Keratinocyte (primary cell): ENCODE results near the gene TOR1B.

Source experiments
- EZH2 ChIP-seq: IDR thresholded peaks from one replicate; pipeline ENCODE4 v1.6.1; 2012; ENCODE audit warnings: inconsistent platforms, mild to moderate bottlenecking, low read length, moderate library complexity
- TF ChIP-seq, protein P1 (sequence below), 3 experiments: IDR thresholded peaks in 1 of 3; conservative IDR thresholded peaks in 1 of 3; optimal IDR thresholded peaks in 1 of 3; 2 replicates in 2 of 3; 3 replicates in 1 of 3; pipeline versions ENCODE3 to v1.5.1; 2011; ENCODE audit warnings: low read length in 3 of 3, mild to moderate bottlenecking in 3 of 3, moderate library complexity in 2 of 3, control low read depth in 1 of 3, inconsistent platforms in 1 of 3; ENCODE audit not compliant: insufficient read depth in 2 of 3; ENCODE audit errors: extremely low read depth in 1 of 3

DNA sequence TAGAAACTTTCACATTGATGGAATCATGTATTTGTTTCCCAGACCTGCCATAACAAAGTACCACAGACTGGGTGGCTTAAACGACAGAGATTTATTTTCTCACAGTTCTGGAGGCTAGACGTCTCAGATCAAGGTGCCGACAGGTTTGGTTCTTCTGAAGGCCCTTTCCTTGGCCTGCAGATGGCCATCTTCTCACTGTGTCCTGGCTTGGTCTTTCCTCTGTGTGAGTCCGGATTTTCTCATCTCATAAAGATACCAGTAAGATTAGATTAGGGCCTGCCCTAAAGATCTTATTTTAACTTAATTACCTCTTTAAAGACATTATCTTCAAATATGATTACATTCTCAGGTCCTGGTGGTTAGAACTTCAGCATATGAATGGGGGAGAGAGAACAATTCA lies 38.1 kb downstream of the TOR1B start:
- no peak for TF ChIP-seq EZH2
- TF ChIP-seq, protein P1, sequence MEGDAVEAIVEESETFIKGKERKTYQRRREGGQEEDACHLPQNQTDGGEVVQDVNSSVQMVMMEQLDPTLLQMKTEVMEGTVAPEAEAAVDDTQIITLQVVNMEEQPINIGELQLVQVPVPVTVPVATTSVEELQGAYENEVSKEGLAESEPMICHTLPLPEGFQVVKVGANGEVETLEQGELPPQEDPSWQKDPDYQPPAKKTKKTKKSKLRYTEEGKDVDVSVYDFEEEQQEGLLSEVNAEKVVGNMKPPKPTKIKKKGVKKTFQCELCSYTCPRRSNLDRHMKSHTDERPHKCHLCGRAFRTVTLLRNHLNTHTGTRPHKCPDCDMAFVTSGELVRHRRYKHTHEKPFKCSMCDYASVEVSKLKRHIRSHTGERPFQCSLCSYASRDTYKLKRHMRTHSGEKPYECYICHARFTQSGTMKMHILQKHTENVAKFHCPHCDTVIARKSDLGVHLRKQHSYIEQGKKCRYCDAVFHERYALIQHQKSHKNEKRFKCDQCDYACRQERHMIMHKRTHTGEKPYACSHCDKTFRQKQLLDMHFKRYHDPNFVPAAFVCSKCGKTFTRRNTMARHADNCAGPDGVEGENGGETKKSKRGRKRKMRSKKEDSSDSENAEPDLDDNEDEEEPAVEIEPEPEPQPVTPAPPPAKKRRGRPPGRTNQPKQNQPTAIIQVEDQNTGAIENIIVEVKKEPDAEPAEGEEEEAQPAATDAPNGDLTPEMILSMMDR (optimal IDR thresholded peaks at IDR 0.05 in 1 of 3, IDR thresholded peaks at IDR 0.05 in 1 of 3, conservative IDR thresholded peaks at IDR 0.05 in 1 of 3; ENCODE audit: extremely low read depth in 1 of 3, insufficient read depth in 2 of 3, low read length in 3 of 3): no peak
